Liver (tissue), 9 donors: ENCODE data around the gene CCR3. TPM values are rescaled to one million over a fixed set of nuclear protein-coding genes. Genes with fewer than 3 reads are reported as not detected.

Experiments used
- DNase-seq: peaks from one replicate; pipeline ENCODE4 v3.0.0-alpha.2; 2017; ENCODE audit warnings: low spot score
- H3K27ac ChIP-seq, 2 donors: one replicate each; pipeline ENCODE4 v1.7.0; 2013; ENCODE audit warnings: inconsistent platforms in 2 of 2, low read length in 2 of 2, control low read depth in 1 of 2, low read depth in 1 of 2, mild to moderate bottlenecking in 1 of 2
- H3K27me3 ChIP-seq, 4 donors: one replicate each; pipeline versions ENCODE4 v1.6.1 to v1.7.0; 2013; ENCODE audit warnings: low read length in 3 of 4, inconsistent platforms in 1 of 4, mild to moderate bottlenecking in 1 of 4, moderate library complexity in 1 of 4; ENCODE audit not compliant: control insufficient read depth in 4 of 4, insufficient read depth in 4 of 4
- H3K36me3 ChIP-seq, 4 donors: one replicate each; pipeline versions ENCODE4 v1.6.1 to v1.7.0; 2013; ENCODE audit warnings: low read length in 3 of 4, mild to moderate bottlenecking in 3 of 4, low read depth in 1 of 4, moderate library complexity in 1 of 4; ENCODE audit not compliant: control insufficient read depth in 4 of 4, insufficient read depth in 3 of 4
- H3K4me1 ChIP-seq, 4 donors: one replicate each; pipeline versions ENCODE4 v1.6.1 to v1.7.0; 2013; ENCODE audit warnings: low read length in 3 of 4, mild to moderate bottlenecking in 3 of 4, moderate library complexity in 1 of 4; ENCODE audit not compliant: control insufficient read depth in 4 of 4, insufficient read depth in 4 of 4
- H3K4me3 ChIP-seq, 3 donors: one replicate each; pipeline versions ENCODE4 v1.6.1 to v1.7.0; 2013; ENCODE audit warnings: low read length in 3 of 3, control low read depth in 1 of 3, low read depth in 1 of 3, mild to moderate bottlenecking in 1 of 3
- H3K9ac ChIP-seq, 2 donors: one replicate each; pipeline ENCODE4 v1.7.0; 2013; ENCODE audit warnings: low read length in 2 of 2, mild to moderate bottlenecking in 2 of 2, moderate library complexity in 2 of 2, control low read depth in 1 of 2, low read depth in 1 of 2
- H3K9me3 ChIP-seq, 4 donors: one replicate each; pipeline versions ENCODE4 v1.6.1 to v1.7.0; 2013; ENCODE audit warnings: low read length in 3 of 4; ENCODE audit not compliant: control insufficient read depth in 4 of 4
- ATF3 ChIP-seq: IDR thresholded peaks from 2 replicates; pipeline ENCODE4 v1.6.1; 2016; ENCODE audit warnings: antibody characterized with exemption
- CTCF ChIP-seq: fragments of 150-350 bp; IDR thresholded peaks from 2 replicates; pipeline ENCODE4 v1.5.1; 2017; ENCODE audit warnings: improper control_type of control experiment, low read depth, low read length; ENCODE audit not compliant: missing input control
- EGR1 ChIP-seq, 2 donors: IDR thresholded peaks; 2 replicates each; pipeline ENCODE4 v1.6.1; 2016 to 2018; ENCODE audit warnings: antibody characterized with exemption in 2 of 2, low read depth in 2 of 2
- FOXA1 ChIP-seq: IDR thresholded peaks from 2 replicates; pipeline ENCODE4 v1.6.1; 2016; ENCODE audit warnings: antibody characterized with exemption
- HNF4G ChIP-seq: IDR thresholded peaks from 2 replicates; pipeline ENCODE4 v1.6.1; 2016; ENCODE audit warnings: antibody characterized with exemption
- RAD21 ChIP-seq, 2 donors: IDR thresholded peaks; 2 replicates each; pipeline ENCODE4 v1.6.1; 2016; ENCODE audit warnings: antibody characterized with exemption in 2 of 2, mild to moderate bottlenecking in 2 of 2
- SP1 ChIP-seq: IDR thresholded peaks from 2 replicates; pipeline ENCODE4 v1.6.1; 2018; ENCODE audit warnings: antibody characterized with exemption, mild to moderate bottlenecking
- TAF1 ChIP-seq: conservative IDR thresholded peaks from 2 replicates; pipeline ENCODE4 v1.6.1; 2016; ENCODE audit warnings: antibody characterized with exemption, mild to moderate bottlenecking
- YY1 ChIP-seq: IDR thresholded peaks from 2 replicates; pipeline ENCODE4 v1.6.1; 2016; ENCODE audit warnings: antibody characterized with exemption, mild to moderate bottlenecking
- WGBS: extraction: QIAGEN DNeasy Blood & Tissue Kit; methylation state at CpG from one replicate; pipeline ENCODE4 v1.1.7; 2013; 5-methylcytosine and 5-hydroxymethylcytosine counted together
- polyA plus RNA-seq, 2 donors: library from polyadenylated mRNA; stranded (reverse) in 1 of 2; unstranded in 1 of 2; fragments of 200-250 nt in 1 of 2; fragments of >200 nt in 1 of 2; fragmentation: Nextera tagmentation in 1 of 2; extraction: Ambion mirVana in 1 of 2; gene quantifications; one replicate each; pipeline versions ENCODE4 v1.2.1 to v1.2.3, GENCODE V29; 2013 to 2015
- total RNA-seq, 2 donors: library from RNA; depleted of rRNA; stranded (reverse); fragments of >200 nt; gene quantifications; one replicate each; pipeline ENCODE4 v1.2.3, GENCODE V29; 2014
- TF ChIP-seq, protein P1 (sequence below): IDR thresholded peaks from 2 replicates; pipeline ENCODE4 v1.6.1; 2016; ENCODE audit warnings: antibody characterized with exemption
- TF ChIP-seq, protein P2 (sequence below): IDR thresholded peaks from 2 replicates; pipeline ENCODE4 v1.6.1; 2016; ENCODE audit warnings: antibody characterized with exemption, mild to moderate bottlenecking
- donor health status: healthy.
- donor health status: healthy.
- donor health status: healthy.
- donor health status: healthy.
- donor health status: healthy.

Gene CCR3
- total and polyA plus RNA-seq, 4 donors: 0.05 to 0.13 TPM; not detected in 2

- DNase-seq: no peak
- H3K9ac ChIP-seq: no peak overlapping the region
- TF ChIP-seq EGR1 (IDR thresholded peaks at IDR 0.05; ENCODE audit: low read depth in 2 of 2) (no peak), HNF4G (no peak), CTCF (no peak), SP1 (no peak), RAD21 (IDR thresholded peaks at IDR 0.05) (no peak), YY1 (no peak), ATF3 (no peak), FOXA1 (no peak), TAF1 (no peak)
- TF ChIP-seq, protein P1, sequence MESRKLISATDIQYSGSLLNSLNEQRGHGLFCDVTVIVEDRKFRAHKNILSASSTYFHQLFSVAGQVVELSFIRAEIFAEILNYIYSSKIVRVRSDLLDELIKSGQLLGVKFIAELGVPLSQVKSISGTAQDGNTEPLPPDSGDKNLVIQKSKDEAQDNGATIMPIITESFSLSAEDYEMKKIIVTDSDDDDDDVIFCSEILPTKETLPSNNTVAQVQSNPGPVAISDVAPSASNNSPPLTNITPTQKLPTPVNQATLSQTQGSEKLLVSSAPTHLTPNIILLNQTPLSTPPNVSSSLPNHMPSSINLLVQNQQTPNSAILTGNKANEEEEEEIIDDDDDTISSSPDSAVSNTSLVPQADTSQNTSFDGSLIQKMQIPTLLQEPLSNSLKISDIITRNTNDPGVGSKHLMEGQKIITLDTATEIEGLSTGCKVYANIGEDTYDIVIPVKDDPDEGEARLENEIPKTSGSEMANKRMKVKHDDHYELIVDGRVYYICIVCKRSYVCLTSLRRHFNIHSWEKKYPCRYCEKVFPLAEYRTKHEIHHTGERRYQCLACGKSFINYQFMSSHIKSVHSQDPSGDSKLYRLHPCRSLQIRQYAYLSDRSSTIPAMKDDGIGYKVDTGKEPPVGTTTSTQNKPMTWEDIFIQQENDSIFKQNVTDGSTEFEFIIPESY: no peak
- TF ChIP-seq, protein P2, sequence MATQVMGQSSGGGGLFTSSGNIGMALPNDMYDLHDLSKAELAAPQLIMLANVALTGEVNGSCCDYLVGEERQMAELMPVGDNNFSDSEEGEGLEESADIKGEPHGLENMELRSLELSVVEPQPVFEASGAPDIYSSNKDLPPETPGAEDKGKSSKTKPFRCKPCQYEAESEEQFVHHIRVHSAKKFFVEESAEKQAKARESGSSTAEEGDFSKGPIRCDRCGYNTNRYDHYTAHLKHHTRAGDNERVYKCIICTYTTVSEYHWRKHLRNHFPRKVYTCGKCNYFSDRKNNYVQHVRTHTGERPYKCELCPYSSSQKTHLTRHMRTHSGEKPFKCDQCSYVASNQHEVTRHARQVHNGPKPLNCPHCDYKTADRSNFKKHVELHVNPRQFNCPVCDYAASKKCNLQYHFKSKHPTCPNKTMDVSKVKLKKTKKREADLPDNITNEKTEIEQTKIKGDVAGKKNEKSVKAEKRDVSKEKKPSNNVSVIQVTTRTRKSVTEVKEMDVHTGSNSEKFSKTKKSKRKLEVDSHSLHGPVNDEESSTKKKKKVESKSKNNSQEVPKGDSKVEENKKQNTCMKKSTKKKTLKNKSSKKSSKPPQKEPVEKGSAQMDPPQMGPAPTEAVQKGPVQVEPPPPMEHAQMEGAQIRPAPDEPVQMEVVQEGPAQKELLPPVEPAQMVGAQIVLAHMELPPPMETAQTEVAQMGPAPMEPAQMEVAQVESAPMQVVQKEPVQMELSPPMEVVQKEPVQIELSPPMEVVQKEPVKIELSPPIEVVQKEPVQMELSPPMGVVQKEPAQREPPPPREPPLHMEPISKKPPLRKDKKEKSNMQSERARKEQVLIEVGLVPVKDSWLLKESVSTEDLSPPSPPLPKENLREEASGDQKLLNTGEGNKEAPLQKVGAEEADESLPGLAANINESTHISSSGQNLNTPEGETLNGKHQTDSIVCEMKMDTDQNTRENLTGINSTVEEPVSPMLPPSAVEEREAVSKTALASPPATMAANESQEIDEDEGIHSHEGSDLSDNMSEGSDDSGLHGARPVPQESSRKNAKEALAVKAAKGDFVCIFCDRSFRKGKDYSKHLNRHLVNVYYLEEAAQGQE: no peak
- no peak overlapping the region for H3K4me3 ChIP-seq
- WGBS: 83% methylated on average over 7 of the region's 7 CpGs
- no peak overlapping the region for H3K27ac ChIP-seq
- H3K9me3 ChIP-seq: peaks cover 2 to 7% (median 3%) of the 10 kb centered on the region in 4 donors
- H3K27me3 ChIP-seq: peaks cover 0 to 3% (median 0%) of the 10 kb centered on the region in 4 donors
- H3K36me3 ChIP-seq: no peaks in the 10 kb centered on the region
- H3K4me1 ChIP-seq: no peaks in the 10 kb centered on the region
Measured at GRCh38 chr3:46196261-46196957, 45.9 kb upstream of the CCR3 start.

- TF ChIP-seq ATF3: no peak
- TF ChIP-seq EGR1 (IDR thresholded peaks at IDR 0.05; ENCODE audit: low read depth in 2 of 2): no peak
- no peak for TF ChIP-seq YY1
- no peak overlapping the region for H3K4me3 ChIP-seq
- no peaks in the 10 kb centered on the region for H3K36me3 ChIP-seq
- WGBS: 70% methylated on average over 5 of the region's 5 CpGs
- no peak overlapping the region for H3K9ac ChIP-seq
- no peaks in the 10 kb centered on the region for H3K27me3 ChIP-seq
- no peak overlapping the region for H3K27ac ChIP-seq
- DNase-seq: no peak
- no peaks in the 10 kb centered on the region for H3K4me1 ChIP-seq
- no peaks in the 10 kb centered on the region for H3K9me3 ChIP-seq
Measured at GRCh38 chr3:46200211-46200610, 42.0 kb upstream of the CCR3 start.
